Loucy (cell line): ENCODE measurements around the gene CHP2.

ENCODE experiments used
- CTCF ChIP-seq: fragments of 200-600 bp; sonication (generic); conservative IDR thresholded peaks from 2 replicates; pipeline ENCODE4 v1.5.1; 2014; ENCODE audit warnings: mild to moderate bottlenecking, antibody characterized with exemption, low read length
- EZH2phosphoT487 ChIP-seq: fragments of 200-600 bp; IDR thresholded peaks from 2 replicates; pipeline ENCODE4 v1.6.1; 2018; ENCODE audit warnings: antibody characterized with exemption, mild to moderate bottlenecking, moderate library complexity, borderline replicate concordance

- TF ChIP-seq CTCF (no peak), EZH2phosphoT487 (no peak)
Observed at GRCh38 chr16:23785842-23786241, 31.0 kb downstream of the CHP2 start.
